ENCODE results near the gene OR4E2. TPM values are rescaled to one million over a fixed set of nuclear protein-coding genes. Genes with fewer than 3 reads are reported as not detected.
A peak's percentile ranks its signal among the peaks of the same experiment; 100 is the strongest.

OR4E2 gene

DNA sequence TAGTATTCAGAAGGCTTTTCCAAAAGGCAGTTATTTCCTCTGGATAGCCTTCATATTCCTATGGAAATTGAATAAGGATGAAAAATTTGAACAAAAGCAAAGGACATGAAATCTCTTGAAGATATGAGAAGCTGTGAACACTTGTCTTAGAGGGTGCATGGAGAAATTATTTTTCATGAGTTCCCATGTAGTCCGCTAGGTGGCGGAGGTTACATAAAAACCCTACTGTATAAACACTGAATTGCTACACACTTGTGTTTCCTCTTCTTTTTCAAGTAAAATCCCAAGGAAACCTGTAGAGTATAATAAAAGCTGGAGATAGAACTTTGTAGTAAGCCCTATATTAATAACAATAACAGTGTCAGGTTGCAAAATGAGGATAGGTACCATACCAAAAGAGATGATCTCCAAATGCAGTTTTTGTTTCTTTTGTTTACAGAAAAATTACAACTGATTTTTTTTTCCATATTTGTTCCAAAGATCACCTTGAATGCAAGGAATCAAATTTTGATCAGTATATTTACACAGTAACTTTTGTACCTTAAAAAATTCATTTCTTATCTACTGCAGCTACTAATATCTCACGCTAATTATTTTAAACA, 57.8 kb downstream of the OR4E2 start:
- Histone ChIP-seq H3K4me2 (ENCODE audit: low read length) (no peak overlapping the region), H2BK15ac (replicated peaks; ENCODE audit: low read depth) (no peak overlapping the region), H3K79me2 (ENCODE audit: control insufficient read depth, insufficient read depth, low read length) (no peaks in the 10 kb centered on the region), H3K4me1 (ENCODE audit: control insufficient read depth, low read depth, low read length) (no peaks in the 10 kb centered on the region), H3K23ac (ENCODE audit: low read length) (no peak overlapping the region), H3K56ac (ENCODE audit: low read length) (no peak overlapping the region), H2BK120ac (ENCODE audit: low read depth, low read length) (no peak overlapping the region), H3K9ac (ENCODE audit: low read length) (no peak overlapping the region), H4K5ac (ENCODE audit: low read length) (no peak overlapping the region), H3K27ac (ENCODE audit: low read depth, low read length) (no peak overlapping the region), H3K79me1 (ENCODE audit: low read length) (no peaks in the 10 kb centered on the region), H2AK5ac (ENCODE audit: low read length) (no peak overlapping the region), H4K8ac (ENCODE audit: low read depth, low read length) (no peak overlapping the region), H2BK5ac (ENCODE audit: low read length) (no peak overlapping the region), H3K4ac (ENCODE audit: low read depth, low read length) (no peak overlapping the region), H3K4me3 (ENCODE audit: low read length) (no peak overlapping the region), H3K18ac (ENCODE audit: low read length) (no peak overlapping the region), H3K27me3 (ENCODE audit: insufficient read depth, low read length, poor library complexity) (no peaks in the 10 kb centered on the region), H3K36me3 (ENCODE audit: control insufficient read depth, insufficient read depth, low read length) (no peaks in the 10 kb centered on the region)
- peak; percentile 46 for DNase-seq
- WGBS (ENCODE audit: extremely low coverage, insufficient coverage, low lambda C conversion rate): 100% methylated on average over 1 of the region's 3 CpGs

GRCh38 chr14:21712036-21712435, 58.4 kb downstream of the OR4E2 start:
- no peaks in the 10 kb centered on the region for H3K79me1 ChIP-seq (ENCODE audit: low read length)
- H3K18ac ChIP-seq (ENCODE audit: low read length): no peak overlapping the region
- no peak overlapping the region for H3K23ac ChIP-seq (ENCODE audit: low read length)
- H3K9ac ChIP-seq (ENCODE audit: low read length): no peak overlapping the region
- no peaks in the 10 kb centered on the region for H3K79me2 ChIP-seq (ENCODE audit: control insufficient read depth, insufficient read depth, low read length)
- no peak overlapping the region for H3K27ac ChIP-seq (ENCODE audit: low read depth, low read length)
- H3K4me1 ChIP-seq (ENCODE audit: control insufficient read depth, low read depth, low read length): no peaks in the 10 kb centered on the region
- no peak for DNase-seq
- WGBS (ENCODE audit: extremely low coverage, insufficient coverage, low lambda C conversion rate): no CpG with 5 or more reads among the region's 2 CpGs
- H2AK5ac ChIP-seq (ENCODE audit: low read length): no peak overlapping the region
- H3K27me3 ChIP-seq (ENCODE audit: insufficient read depth, low read length, poor library complexity): no peaks in the 10 kb centered on the region
- H3K4ac ChIP-seq (ENCODE audit: low read depth, low read length): no peak overlapping the region
- no peaks in the 10 kb centered on the region for H3K36me3 ChIP-seq (ENCODE audit: control insufficient read depth, insufficient read depth, low read length)
- no peak overlapping the region for H2BK15ac ChIP-seq (replicated peaks; ENCODE audit: low read depth)
- H4K8ac ChIP-seq (ENCODE audit: low read depth, low read length): no peak overlapping the region
- no peak overlapping the region for H2BK120ac ChIP-seq (ENCODE audit: low read depth, low read length)
- H3K4me2 ChIP-seq (ENCODE audit: low read length): no peak overlapping the region
- H3K56ac ChIP-seq (ENCODE audit: low read length): no peak overlapping the region
- no peak overlapping the region for H4K5ac ChIP-seq (ENCODE audit: low read length)
- H3K4me3 ChIP-seq (ENCODE audit: low read length): no peak overlapping the region
- H2BK5ac ChIP-seq (ENCODE audit: low read length): no peak overlapping the region

- DNase-seq: peak; percentile 25
- Histone ChIP-seq H3K4ac (ENCODE audit: low read depth, low read length) (no peak overlapping the region), H3K27me3 (ENCODE audit: insufficient read depth, low read length, poor library complexity) (no peaks in the 10 kb centered on the region), H4K8ac (ENCODE audit: low read depth, low read length) (no peak overlapping the region), H3K79me1 (ENCODE audit: low read length) (no peaks in the 10 kb centered on the region), H3K56ac (ENCODE audit: low read length) (no peak overlapping the region), H2AK5ac (ENCODE audit: low read length) (no peak overlapping the region), H3K23ac (ENCODE audit: low read length) (no peak overlapping the region), H2BK120ac (ENCODE audit: low read depth, low read length) (no peak overlapping the region), H3K4me3 (ENCODE audit: low read length) (no peak overlapping the region), H3K36me3 (ENCODE audit: control insufficient read depth, insufficient read depth, low read length) (no peaks in the 10 kb centered on the region), H3K18ac (ENCODE audit: low read length) (no peak overlapping the region), H3K4me1 (ENCODE audit: control insufficient read depth, low read depth, low read length) (no peaks in the 10 kb centered on the region), H3K27ac (ENCODE audit: low read depth, low read length) (no peak overlapping the region), H2BK15ac (replicated peaks; ENCODE audit: low read depth) (no peak overlapping the region), H3K79me2 (ENCODE audit: control insufficient read depth, insufficient read depth, low read length) (no peaks in the 10 kb centered on the region), H2BK5ac (ENCODE audit: low read length) (no peak overlapping the region), H3K9ac (ENCODE audit: low read length) (no peak overlapping the region), H3K4me2 (ENCODE audit: low read length) (no peak overlapping the region), H4K5ac (ENCODE audit: low read length) (no peak overlapping the region)
- WGBS (ENCODE audit: extremely low coverage, insufficient coverage, low lambda C conversion rate): no CpG with 5 or more reads among the region's 6 CpGs
Measured at GRCh38 chr14:21714318-21714929, 60.8 kb downstream of the OR4E2 start.

Small RNA genes lying within 50 kb of the gene (small RNA-seq; reads per million reads assigned to genes)
- gene AC243972.3 (ENCODE audit: insufficient read depth): not detected

All from mesendoderm (in vitro differentiated cells).